NCI-H446 (cell line): Measurements from ENCODE around the gene SRRM4.
A peak's percentile ranks its signal among the peaks of the same experiment; 100 is the strongest.
"Not testable (repeated sequence)": the region's sequence is repeated elsewhere in the genome, so short reads cannot be mapped to it uniquely, and the experiment has no call there.

Source experiments
- DNase-seq, 2 experiments: peaks; one replicate each; lab custom pipeline; 2025; lab: John Stamatoyannopoulos, UW

The SRRM4 gene

GRCh38 chr12:119008691-119009221, 27.4 kb downstream of the SRRM4 start:
- peak; percentile 86 to 93 for DNase-seq

DNA sequence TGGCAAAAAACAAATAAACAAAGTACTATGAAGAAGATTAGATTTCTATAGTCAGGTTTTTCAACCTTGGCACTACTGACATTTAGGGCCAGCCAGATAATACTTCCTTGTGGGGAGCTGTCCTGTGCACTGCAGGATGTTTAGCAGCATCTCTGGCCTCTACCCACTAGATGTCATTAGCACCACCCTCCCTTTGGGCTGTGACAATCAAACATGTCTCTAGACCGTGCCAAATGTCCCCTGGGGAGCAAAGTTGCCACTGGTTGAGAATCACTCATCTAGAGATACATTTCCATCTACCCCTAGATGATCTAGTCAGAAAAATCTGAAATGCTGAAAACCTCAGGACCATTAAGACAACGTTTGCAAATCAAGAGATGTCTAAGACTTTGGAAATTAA, 29.9 kb downstream of the SRRM4 start:
- DNase-seq, result peak in 1 of 2 experiments; percentile 12

- no peak for DNase-seq
These were observed 30.8 kb downstream of the SRRM4 start for GRCh38 chr12:119012179-119012578.

- DNase-seq, result no peak
These were observed 31.7 kb downstream of the SRRM4 start for GRCh38 chr12:119013023-119013422.

- peak in 1 of 2 experiments; percentile 28 for DNase-seq
These were observed 33.0 kb downstream of the SRRM4 start for GRCh38 chr12:119014368-119014767.

GRCh38 chr12:119016715-119017114, 35.4 kb downstream of the SRRM4 start:
- no peak for DNase-seq

- no peak for DNase-seq
These were observed 37.8 kb downstream of the SRRM4 start for GRCh38 chr12:119019166-119019565.

- DNase-seq, result no peak
These were observed 39.3 kb downstream of the SRRM4 start for GRCh38 chr12:119020406-119021360.

GRCh38 chr12:119024356-119024755, 43.0 kb downstream of the SRRM4 start:
- no peak for DNase-seq

- DNase-seq, result no peak
These were observed 44.4 kb downstream of the SRRM4 start for GRCh38 chr12:119025786-119026185.

GRCh38 chr12:119033332-119033731, 52.0 kb downstream of the SRRM4 start:
- DNase-seq, result not testable (repeated sequence)

GRCh38 chr12:119036878-119037825, 55.8 kb downstream of the SRRM4 start:
- DNase-seq, result peak in 1 of 2 experiments; percentile 50

- DNase-seq, result no peak
These were observed 62.8 kb downstream of the SRRM4 start for GRCh38 chr12:119044094-119044493.

GRCh38 chr12:119047641-119048040, 66.3 kb downstream of the SRRM4 start:
- no peak for DNase-seq

DNA sequence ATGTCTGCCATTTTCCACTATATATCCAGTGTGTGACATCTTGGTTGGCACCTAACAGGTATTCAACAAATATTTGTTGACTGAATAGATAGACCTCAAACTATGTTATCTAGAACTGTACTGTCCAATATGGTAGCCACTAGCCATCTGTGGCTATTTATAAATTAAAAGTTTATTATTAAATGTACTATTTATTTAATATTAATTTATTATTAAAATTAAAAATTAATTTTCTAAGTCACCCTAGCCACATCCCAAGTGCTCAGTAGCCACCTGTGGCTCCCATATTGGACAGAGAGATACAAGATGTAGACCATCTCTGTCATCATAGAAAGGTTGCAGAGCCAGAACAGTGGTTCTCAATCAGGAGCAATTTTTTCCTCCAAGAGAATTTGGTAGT, 69.3 kb downstream of the SRRM4 start:
- no peak for DNase-seq

DNA sequence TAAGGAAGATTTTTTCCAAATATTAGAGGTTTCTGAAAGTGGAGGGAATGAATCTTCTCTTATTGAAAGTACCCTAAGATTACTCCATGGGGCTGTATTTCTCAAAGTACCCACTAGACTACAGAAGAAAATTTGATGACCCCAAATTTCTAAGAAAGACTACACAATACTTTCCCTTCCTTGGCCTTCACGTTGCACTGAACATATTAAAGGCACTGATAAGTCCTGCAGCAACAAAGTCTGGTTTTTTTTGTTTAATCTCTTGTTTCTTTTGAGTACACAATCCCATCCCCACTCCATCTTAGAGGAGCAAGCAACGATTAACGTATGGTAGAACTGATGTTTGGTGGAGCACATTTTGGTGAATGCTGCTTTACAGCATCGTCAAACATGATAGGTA, 70.1 kb downstream of the SRRM4 start:
- no peak for DNase-seq

DNA sequence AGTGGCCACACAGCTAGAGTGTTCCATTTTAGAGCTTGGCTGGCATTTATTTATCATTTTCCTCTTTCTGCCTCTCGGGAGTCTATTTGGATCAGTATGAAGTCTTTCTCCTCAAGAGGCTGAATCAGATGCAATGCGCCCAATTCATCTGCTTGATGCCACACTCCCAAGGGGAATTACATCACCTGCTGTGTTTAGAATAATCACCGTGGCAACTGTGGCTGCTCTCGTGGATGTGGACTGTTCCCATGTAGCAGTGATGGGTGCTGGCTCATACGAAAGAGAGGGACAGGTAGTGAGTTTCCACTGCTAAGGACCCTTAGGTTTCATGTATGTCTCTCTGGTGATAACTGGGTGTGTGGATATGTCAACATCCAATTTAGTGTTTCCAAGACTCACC, 70.7 kb downstream of the SRRM4 start:
- peak in 1 of 2 experiments; percentile 4 for DNase-seq

DNA sequence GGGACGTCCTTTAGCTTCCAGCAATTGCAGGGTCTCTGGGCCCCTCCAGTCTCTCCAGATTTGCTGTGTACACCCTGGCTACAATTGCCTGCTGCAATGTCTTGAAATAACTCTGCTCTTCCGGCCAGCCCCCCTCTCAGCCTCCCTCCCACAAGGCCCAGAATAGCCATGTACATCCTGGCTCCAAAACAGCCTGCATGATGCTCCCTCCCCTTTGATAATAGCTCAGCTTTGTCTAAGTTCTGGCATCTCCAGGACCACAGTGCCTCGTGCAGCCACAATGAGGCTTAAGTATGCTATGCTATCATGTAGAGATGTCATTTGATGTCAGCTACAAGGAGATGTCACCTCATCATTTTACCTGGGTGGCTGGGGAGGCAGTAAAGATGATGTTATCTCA, 74.6 kb downstream of the SRRM4 start:
- DNase-seq, result no peak

DNA sequence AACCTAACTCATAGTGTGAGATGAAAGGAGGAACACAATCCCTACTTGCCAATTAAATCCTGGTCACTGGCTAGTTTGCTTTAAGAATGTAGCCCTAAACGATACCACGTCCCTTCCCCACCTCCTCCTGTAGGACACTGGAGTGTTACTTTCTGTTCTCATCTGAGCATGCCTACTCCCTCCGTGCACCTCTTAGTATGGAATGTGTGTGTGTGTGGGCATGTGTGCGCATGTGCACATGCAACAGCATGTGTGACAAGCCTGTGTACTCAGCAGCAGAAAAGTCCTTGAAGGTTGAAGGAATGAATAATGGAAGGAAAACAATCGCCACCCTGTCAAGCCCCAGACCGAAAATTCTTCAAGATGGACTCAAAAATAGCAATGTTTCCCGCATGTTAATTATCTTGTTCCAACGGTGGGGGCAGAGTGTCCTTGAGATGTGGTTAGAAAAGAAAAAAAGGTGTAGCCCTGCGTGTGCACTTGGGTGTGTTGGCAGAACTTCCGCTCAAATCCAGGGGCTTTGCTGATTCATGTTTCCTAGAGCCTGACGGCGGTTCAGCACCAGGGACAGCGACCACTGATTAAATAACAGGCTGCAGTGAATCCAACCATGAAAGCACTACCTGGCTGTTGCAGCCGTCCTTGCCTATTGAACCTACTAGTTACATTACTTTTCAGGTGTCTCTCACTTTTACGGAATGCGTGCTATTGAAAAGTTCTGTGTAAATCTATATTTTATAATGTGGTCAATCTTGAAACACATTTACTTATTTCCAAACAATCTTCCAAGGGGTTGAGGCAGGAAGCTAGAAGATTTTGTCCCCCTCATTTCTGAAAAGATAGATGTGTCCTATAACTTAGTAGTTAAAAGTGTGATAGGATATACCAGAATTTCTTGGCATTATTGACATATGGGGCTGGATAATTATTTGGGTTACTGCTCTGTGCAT, 79.8 kb downstream of the SRRM4 start:
- no peak for DNase-seq

DNA sequence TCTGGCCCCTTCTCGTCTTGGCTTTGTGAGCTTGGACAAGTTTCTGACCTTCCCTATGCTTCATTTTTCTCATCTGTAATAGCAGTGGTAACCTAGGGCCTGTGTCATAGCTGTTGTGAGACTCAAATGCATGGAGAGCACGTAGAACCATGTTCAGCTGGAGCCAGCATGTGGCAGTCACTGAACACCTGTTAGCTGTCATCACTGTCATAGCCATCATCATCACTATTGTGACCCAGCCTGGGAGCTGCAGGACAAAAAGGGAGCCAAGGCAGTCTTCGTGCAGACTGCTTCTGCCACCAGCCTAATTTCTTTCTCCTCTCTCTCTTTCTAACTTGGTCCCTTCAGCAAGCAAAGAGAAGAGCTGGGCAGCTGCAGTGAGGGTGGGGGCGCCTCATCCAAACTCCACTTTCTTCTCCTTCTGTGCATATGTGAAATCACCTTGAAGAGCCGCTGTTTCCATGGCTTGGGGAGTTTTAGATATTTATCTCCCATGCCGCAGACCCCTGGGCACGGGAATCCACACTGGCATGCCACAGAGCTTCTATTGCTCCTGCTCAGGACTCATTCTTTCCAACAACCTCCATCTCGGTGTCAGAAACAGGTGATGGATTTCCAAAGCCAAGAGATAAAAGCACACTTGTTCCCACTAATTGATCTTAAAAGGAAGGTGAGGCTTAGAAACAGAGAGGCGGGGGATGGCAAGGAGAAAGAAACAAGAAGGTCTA, 87.0 kb downstream of the SRRM4 start:
- DNase-seq, result no peak
